NCI-H526 (cell line): ENCODE data around the gene TBX6.

Experiments used
- DNase-seq, 2 experiments: peaks; one replicate each; lab custom pipeline; 2025; lab: John Stamatoyannopoulos, UW

Gene TBX6

DNA sequence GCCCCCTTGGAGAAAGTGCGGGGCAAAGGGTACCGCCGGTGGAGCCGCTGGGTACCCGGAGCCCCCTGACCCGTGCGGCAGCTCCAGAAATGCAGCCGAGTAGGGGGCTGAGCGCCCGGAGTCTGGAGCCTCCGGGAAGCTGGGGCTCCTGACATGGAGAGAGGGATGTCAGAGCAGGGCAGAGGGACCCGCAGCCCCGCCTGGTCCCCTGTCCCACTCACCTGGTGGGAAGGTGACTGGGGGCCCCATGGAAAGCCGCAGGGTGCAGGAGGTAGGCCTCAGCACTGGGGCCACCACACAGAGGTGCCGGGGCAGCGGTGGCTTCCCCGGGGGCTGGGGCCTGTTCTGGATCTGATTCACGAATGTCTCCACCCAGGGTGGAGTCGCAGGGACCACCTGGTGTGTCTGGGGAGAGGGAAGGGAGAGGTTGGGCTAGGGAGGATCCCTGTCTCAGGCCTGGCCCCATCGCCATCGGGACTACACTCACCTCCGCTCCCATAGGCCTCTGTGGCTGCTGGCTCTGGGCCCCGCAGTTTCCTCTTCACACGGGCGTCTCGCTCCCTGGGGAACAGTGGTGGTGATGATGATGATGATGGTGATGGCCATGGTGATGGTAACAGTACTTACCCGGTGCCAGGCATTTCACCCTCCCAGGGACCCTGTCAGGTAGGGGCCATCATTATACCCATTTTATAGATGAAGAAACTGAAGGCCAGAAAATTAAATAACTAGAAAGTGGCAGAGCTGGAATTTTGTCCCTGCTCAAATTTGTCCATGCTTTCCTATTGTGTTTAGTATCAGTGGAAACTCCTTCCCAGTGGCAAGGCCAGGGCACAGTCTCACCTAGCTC is 5.2 kb downstream of the TBX6 start:
- DNase-seq = no peak

DNA sequence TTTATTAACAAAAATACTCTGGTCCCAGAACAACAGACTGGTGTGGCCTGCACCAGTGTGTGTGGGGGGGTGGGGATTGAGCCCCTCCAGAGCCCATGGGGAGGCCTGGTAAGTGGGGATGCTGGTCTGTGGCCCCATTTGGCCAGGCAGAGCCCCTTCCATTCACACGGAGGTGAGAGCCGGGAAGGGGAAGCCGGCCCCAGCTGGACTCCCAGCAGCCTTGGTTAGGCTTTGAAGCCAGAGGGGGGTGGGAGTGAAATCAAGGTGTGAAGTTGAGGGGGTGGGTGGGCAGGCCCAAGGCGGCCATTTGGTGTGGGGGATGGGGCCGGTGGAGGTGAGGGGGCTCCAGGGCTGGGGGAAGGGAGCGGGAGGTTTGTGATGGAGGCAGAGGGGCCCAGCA is 5.9 kb downstream of the TBX6 start:
- no peak for DNase-seq

DNA sequence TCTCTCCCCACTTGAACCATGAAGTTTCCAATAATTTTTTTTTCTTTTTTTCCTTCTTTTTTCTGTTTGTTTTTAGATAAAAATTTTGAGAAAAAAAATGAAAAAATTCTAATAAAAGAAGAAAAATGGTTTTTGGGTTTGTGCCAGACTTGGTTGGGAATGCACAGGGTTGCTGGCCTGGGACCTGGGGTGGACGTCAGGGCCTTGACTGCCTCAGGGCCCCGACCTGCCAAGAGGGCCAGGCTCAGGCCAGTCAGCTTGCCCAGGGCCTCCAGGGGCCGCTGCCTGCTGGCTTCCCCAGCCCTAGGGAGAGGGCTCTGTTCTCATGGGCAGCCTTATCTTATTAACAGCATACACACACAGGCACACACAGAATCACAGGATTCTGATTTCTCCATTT is 6.5 kb downstream of the TBX6 start:
- DNase-seq = no peak

DNA sequence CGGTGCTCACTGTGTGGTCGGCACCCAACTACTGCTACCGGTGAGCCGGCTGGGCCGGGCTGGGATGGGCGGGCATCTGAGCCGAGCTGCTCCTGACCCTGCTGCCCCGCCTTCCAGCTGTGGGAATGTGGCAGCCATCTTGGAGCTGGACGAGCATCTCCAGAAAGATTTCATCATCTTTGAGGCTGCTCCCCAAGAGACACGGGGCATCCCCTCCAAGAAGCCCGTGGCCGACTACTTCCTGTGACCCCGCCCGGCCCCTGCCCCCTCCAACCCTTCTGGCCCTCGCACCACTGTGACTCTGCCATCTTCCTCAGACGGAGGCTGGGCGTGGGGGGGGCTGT is 6.9 kb downstream of the TBX6 start:
- no peak for DNase-seq

DNA sequence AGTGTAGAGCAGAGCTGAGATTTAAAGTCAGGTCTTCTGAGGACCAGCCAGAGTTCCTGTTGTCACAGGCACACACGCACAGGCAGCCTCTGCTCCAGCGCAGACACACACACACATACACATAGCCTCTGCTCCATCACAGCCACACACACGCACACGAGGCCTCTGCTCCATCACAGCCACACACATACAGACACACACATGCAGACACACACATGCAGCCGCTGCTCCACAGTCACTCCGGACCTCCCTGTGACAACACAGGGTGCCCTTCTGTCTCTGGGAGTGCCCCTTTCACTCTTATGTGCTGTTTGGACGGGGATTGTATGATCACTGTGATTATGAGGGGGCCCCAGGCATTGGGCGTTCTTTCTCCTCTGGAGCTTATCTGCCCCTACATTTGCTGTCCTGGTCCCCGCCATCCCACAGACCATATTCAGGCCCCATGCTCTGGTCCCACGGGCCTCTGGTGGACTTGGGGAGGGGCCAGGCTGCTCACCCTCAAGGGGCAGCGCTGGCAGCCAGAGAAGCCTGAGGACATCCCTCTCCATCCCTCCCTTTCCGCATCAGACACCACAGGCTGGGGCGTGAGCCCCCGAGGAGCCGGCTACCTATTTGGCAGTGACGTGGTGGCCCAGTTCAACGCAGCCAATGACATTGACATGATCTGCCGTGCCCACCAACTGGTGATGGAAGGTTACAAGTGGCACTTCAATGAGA is 7.5 kb downstream of the TBX6 start:
- DNase-seq = no peak

DNA sequence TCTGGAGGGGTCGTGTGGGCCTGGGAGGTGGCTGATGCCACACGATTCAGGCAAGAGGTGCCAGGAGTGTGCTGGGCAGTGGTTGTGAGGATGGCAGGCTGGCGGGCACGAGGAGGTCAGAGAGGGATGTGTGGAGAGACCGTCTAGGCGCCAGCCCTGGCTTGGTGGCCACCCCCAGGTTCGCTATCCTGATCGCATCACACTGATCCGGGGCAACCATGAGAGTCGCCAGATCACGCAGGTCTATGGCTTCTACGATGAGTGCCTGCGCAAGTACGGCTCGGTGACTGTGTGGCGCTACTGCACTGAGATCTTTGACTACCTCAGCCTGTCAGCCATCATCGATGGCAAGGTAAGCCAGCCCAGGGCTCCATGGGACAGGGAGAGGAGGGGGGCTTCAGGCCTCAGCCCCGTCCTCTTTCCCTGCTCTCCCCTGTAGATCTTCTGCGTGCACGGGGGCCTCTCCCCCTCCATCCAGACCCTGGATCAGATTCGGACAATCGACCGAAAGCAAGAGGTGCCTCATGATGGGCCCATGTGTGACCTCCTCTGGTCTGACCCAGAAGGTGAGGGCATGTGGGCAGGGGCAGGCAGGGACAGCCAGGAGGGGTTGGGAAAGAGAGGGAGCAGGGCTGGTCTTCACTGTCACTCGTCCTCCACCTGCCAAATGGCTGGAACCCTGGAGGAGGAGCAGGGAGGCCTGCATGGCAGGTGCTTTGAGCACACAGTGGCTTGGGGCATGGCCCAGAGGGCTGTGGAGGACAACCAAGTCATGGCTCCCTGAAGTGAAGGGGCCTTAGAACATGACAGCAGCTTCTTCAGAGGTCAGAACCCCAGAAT is 8.3 kb downstream of the TBX6 start:
- no peak for DNase-seq

DNA sequence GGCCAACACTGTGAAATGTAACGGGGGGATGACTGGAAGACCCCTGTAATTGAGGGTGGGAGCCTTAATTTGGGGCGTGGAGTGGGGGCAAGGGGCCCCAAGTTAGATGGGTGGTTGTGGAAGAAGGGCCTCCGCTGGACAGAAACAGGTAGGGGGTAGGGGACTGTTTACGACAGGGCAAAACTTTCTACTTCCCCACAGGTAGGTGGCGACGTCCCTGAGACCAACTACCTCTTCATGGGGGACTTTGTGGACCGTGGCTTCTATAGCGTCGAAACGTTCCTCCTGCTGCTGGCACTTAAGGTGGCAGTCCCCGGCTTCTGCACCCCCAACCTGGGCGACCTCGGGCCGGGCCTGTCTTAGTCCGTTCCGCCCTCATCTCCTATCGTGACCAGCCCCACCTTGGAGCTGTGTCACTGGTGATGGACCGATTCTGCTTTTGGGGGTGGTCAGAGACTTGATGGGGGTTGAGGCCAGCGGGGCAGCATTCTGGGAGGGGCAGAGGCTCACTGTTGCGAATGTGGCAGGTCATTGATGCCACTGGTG is 9.1 kb downstream of the TBX6 start:
- DNase-seq = no peak

DNA sequence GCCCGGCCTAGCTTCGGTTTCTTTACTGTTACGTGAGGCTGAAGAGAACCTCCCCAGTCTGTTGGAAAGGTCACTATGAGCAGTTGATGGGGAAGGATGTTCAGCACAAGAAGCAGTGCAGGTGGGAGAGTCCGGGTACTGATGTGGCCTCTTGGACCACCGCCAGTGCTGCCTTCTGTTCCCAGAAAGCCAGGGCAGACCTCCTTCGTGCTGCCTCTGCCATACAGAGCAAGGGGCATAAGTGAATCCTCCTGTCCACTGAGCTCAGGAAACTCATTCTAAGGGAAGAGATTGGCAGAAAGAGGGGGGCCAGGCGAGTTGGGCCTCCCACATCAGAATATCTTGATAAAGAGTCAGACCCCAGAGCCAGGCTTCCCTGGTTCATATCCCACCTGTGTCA is 12.2 kb downstream of the TBX6 start:
- DNase-seq = no peak

DNA sequence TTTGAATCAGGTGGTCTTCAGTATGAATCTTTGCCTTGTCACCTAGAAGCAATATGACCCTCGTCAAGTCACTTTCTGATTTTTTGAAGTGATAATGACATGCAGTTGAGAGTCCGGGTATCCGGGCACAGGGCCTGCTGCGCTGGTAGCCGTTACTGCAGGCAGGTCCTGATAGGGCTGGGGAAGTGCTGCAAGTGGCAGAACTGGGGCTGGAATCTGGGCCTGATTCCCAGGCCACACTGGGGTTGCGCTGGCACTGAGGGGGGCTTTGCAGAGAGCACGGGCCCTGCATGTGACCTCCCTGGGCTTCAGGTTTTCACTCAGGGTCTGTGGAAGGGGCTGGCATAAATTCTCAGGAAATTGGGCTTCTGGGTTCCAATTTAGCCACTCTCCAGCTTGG is 13.0 kb downstream of the TBX6 start:
- no peak for DNase-seq

DNA sequence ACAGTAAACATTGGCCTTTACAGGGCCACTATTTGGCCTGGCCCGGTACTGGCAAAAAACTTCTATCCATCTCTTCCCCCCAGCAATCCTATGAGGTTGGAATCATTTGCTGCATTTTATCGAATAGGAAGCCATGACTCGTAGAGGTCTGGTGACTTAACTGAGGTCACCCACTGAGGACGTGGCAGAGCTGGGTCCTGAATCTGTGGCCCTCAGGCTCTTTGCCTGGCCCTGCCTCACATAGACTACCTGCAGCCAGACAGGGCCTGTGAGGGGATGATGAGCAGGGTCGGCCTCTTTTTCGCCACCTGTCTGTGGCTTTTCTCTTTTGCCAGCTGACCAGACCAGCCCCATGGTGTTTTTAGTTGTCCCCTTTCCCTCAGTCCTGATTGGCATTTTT is 14.1 kb downstream of the TBX6 start:
- DNase-seq = no peak

DNA sequence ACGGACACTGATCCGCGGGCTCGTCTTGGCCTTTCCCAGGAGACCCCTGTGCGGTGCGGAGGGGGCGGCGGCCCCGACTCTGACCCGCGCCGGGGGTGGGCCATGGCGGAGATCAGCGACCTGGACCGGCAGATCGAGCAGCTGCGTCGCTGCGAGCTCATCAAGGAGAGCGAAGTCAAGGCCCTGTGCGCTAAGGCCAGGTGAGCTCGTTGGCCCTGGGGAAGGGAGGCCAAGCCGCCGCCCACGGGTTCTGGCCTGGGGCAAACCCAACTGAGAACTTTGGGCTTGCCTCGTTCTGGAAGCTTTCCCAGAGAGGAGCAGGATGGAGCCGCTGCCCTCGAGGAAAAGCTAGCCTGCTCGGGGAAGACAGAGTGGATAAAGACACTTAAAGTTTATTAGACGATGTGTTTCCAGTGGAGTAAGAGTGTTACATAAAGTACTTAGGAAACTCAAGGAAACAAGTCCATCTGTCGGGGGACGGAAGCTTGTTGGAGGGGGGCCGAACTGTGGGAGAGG is 15.4 kb downstream of the TBX6 start:
- no peak for DNase-seq

DNA sequence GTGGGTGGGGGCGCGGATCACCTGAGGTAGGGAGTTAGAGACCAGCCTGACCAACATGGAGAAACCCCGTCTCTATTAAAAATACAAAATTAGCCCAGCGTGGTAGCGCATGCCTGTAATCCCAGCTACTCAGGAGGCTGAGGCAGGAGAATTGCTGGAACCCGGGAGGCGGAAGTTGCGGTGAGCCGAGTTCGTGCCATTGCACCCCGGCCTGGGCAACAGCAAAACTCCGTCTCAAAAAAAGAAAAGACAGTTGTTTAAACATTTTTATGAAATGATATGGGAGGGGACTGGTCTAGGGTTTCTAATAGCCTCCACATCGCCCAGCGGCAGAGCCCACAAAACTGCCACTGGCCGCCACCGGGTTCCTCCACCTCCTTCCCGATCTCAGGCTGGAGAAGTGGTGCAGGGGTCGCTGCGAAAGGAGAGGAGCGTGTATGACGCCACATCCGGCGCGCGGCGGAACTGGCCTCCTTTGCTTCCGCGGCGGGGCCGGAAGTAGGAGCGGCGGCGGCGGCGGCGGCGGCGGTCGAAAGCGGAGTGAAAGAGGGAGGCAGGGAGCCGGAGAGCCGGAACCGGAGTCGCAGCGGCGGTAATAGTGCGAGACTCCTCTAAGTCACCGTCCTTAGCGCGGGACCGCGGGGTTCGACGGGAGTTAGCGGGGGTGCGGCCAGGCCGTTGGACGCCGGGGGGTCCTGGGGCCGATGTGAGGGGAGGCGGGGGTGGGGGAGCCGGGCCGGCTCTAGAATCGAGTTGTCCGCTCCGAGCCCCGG is 16.0 kb downstream of the TBX6 start, which contains the start of gene PPP4C:
Gene PPP4C, plus strand, starts transcription at position 492 of the 773 bp plus-strand sequence. CDS start 384 bp downstream, outside the sequence.
- peak; percentile 61 to 92 for DNase-seq

DNA sequence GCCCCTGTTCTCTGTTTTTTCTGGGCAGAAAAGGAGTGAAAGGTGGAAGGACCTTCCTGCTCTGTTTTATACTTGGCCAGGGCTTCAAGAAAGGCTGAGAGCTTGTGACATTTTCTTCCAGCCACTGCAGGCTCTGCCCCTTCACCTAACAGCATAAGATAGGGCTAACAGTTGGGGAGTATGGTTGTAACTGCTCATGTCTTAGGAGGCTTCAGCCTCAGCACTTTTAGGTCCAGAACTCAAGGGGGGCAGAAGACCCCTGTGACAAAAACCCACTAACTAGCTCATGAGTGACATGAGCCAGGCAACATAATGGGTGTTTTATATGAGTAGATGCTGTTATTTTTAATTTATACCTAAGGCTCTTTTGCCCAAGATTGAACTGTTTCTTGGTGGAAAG is 21.2 kb downstream of the TBX6 start:
- DNase-seq = no peak

DNA sequence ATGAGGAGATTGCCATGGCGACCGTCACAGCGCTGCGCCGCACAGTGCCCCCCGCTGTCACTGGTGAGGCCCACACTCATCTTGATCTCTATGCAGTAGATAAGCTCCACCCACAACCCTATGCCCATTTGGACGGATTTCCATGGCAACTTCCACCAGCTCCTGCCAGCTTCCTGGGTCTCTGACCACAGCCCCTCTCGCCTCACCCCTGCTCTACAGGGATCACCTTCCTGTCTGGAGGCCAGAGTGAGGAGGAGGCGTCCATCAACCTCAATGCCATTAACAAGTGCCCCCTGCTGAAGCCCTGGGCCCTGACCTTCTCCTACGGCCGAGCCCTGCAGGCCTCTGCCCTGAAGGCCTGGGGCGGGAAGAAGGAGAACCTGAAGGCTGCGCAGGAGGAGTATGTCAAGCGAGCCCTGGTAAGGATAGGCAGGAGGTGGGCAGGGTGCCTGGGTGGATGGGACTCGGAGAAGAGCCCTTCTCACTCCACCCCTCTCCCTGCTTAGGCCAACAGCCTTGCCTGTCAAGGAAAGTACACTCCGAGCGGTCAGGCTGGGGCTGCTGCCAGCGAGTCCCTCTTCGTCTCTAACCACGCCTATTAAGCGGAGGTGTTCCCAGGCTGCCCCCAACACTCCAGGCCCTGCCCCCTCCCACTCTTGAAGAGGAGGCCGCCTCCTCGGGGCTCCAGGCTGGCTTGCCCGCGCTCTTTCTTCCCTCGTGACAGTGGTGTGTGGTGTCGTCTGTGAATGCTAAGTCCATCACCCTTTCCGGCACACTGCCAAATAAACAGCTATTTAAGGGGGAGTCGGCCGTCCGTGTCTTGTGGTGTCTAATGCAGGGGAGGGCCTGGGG is 21.9 kb downstream of the TBX6 start:
- DNase-seq = no peak

DNA sequence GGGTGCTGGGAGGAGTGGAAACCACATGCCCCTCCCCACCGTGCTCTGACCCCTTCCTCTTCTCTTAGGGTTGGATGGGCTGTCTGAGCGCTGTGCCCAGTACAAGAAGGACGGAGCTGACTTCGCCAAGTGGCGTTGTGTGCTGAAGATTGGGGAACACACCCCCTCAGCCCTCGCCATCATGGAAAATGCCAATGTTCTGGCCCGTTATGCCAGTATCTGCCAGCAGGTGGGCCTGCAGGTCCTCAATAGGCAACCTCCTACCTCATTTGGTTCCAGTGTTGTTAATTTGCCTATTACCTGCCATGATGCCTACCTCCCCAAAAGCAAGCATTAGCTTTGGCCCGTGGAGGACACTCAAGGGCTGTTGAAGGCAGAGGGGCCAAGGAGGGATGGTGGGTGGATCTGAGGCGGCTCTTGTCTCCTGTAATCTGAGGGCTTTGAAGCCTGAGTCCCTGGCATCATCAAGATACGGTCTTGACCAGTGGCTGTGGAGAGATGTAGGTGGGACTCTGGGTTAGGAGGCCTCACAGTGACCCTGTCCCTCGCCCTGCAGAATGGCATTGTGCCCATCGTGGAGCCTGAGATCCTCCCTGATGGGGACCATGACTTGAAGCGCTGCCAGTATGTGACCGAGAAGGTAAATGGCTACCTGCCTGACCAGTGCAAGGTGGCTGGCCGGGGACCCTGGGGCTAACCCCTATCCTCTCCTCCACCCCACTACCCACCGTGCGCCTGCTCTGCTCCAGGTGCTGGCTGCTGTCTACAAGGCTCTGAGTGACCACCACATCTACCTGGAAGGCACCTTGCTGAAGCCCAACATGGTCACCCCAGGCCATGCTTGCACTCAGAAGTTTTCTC is 22.7 kb downstream of the TBX6 start:
- DNase-seq = peak; percentile 42 to 80

DNA sequence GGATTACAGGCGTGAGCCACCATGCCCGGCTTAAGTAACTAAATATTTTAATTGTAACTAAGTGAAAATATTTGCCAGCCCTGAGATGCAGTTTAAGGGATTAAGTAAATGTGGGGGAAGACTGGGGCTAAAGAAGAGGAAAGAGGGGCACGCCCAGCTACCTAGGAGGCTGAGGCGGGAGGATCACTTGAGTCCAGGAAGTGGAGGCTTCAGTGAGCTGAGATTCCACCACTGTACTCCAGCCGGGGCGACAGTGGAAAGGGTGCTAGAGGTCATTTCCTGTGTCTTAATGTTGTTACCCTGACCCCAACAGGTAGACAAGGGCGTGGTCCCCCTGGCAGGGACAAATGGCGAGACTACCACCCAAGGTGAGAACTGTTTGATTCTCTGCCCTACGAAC is 23.4 kb downstream of the TBX6 start:
- DNase-seq = no peak

DNA sequence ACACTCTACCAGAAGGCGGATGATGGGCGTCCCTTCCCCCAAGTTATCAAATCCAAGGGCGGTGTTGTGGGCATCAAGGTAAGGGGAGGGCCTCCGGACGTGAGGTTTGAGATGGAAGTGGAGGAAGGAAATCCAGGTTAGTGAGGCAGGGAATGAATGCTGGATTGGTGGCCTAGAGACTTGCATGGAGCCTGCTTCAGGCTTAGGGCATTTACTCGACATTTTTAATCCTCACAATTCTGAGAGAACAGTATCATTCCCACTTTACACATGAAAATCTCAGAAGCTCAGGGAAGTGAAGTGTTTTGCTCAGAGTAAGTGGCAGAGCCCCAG is 24.2 kb downstream of the TBX6 start:
- no peak for DNase-seq

DNA sequence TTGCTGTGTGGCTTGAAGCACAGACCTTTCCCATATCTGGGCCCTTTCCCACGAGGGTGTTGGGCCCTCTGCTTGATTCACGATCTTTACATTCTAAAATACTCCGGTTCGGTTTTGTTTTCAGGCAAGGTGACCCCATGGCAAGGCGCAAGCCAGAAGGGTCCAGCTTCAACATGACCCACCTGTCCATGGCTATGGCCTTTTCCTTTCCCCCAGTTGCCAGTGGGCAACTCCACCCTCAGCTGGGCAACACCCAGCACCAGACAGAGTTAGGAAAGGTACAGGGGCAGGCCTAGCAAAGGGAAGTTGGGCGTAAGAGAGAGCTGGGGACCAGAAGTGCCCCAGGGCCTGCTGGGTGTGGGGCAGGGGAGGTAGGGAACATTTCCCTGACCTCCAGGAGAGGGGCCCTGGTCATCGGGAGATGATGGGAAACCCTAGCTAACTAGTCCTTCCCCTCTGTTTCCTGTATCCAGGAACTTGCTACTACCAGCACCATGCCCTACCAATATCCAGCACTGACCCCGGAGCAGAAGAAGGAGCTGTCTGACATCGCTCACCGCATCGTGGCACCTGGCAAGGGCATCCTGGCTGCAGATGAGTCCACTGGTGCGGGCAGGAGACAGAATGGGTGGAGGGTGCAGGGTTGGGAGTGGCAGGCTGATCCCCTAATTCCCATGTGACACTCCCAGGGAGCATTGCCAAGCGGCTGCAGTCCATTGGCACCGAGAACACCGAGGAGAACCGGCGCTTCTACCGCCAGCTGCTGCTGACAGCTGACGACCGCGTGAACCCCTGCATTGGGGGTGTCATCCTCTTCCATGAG is 24.8 kb downstream of the TBX6 start:
- no peak for DNase-seq
